ENCODE measurements around the gene FOXP1.

The FOXP1 gene

GRCh38 chr3:71330505-71330904, 253.0 kb downstream of the FOXP1 start:
- Histone ChIP-seq H3K9me3 (ENCODE audit: control insufficient read depth, insufficient read depth, low read length) (no peaks in the 10 kb centered on the region), H3K4me2 (ENCODE audit: low read length) (no peak overlapping the region), H4K20me1 (ENCODE audit: control insufficient read depth, insufficient read depth, low read depth, low read length) (no peaks in the 10 kb centered on the region), H3K27me3 (ENCODE audit: control insufficient read depth, low read length) (no peaks in the 10 kb centered on the region), H3K9me2 (replicated peaks; ENCODE audit: control insufficient read depth, low read length) (no peaks in the 10 kb centered on the region), H3F3A (ENCODE audit: control insufficient read depth, insufficient read depth) (0 out of 2 replicates have a peak, but pooled peaks cover 3% of the 10 kb centered on the region), H3K4me3 (ENCODE audit: low read length) (no peak overlapping the region), H3K36me3 (ENCODE audit: control insufficient read depth, low read length) (peaks cover 17% of the 10 kb centered on the region), H3K27ac (ENCODE audit: low read depth, low read length) (no peak overlapping the region), H3K79me2 (ENCODE audit: control insufficient read depth, low read length) (peaks cover 7% of the 10 kb centered on the region), H3K4me1 (ENCODE audit: control insufficient read depth, low read length) (no peaks in the 10 kb centered on the region)
- no peak for TF ChIP-seq CTCF (IDR thresholded peaks at IDR 0.05; ENCODE audit: low read depth, low read length, poor library complexity, severe bottlenecking)

GRCh38 chr3:71329817-71330216, 253.7 kb downstream of the FOXP1 start:
- H3K4me2 ChIP-seq (ENCODE audit: low read length), result no peak overlapping the region
- no peaks in the 10 kb centered on the region for H4K20me1 ChIP-seq (ENCODE audit: control insufficient read depth, insufficient read depth, low read depth, low read length)
- peaks cover 7% of the 10 kb centered on the region for H3K79me2 ChIP-seq (ENCODE audit: control insufficient read depth, low read length)
- no peaks in the 10 kb centered on the region for H3K27me3 ChIP-seq (ENCODE audit: control insufficient read depth, low read length)
- H3K36me3 ChIP-seq (ENCODE audit: control insufficient read depth, low read length), result peaks cover 15% of the 10 kb centered on the region
- no peak overlapping the region for H3K27ac ChIP-seq (ENCODE audit: low read depth, low read length)
- no peaks in the 10 kb centered on the region for H3K9me3 ChIP-seq (ENCODE audit: control insufficient read depth, insufficient read depth, low read length)
- H3K9me2 ChIP-seq (replicated peaks; ENCODE audit: control insufficient read depth, low read length), result no peaks in the 10 kb centered on the region
- H3K4me3 ChIP-seq (ENCODE audit: low read length), result no peak overlapping the region
- H3F3A ChIP-seq (ENCODE audit: control insufficient read depth, insufficient read depth), result no peaks in the 10 kb centered on the region
- no peak for TF ChIP-seq EZH2phosphoT487 (IDR thresholded peaks at IDR 0.05; ENCODE audit: borderline replicate concordance, low read length)
- no peak for TF ChIP-seq CTCF (IDR thresholded peaks at IDR 0.05; ENCODE audit: low read depth, low read length, poor library complexity, severe bottlenecking)
- H3K4me1 ChIP-seq (ENCODE audit: control insufficient read depth, low read length), result no peaks in the 10 kb centered on the region

GRCh38 chr3:71328926-71329325, 254.6 kb downstream of the FOXP1 start:
- no peak overlapping the region for H3K27ac ChIP-seq (ENCODE audit: low read depth, low read length)
- no peaks in the 10 kb centered on the region for H3K27me3 ChIP-seq (ENCODE audit: control insufficient read depth, low read length)
- TF ChIP-seq CTCF (IDR thresholded peaks at IDR 0.05; ENCODE audit: low read depth, low read length, poor library complexity, severe bottlenecking) (no peak), EZH2phosphoT487 (IDR thresholded peaks at IDR 0.05; ENCODE audit: borderline replicate concordance, low read length) (no peak)
- H3K9me2 ChIP-seq (replicated peaks; ENCODE audit: control insufficient read depth, low read length), result no peaks in the 10 kb centered on the region
- H3K9me3 ChIP-seq (ENCODE audit: control insufficient read depth, insufficient read depth, low read length), result no peaks in the 10 kb centered on the region
- no peaks in the 10 kb centered on the region for H3K4me1 ChIP-seq (ENCODE audit: control insufficient read depth, low read length)
- no peak overlapping the region for H3K4me2 ChIP-seq (ENCODE audit: low read length)
- peaks cover 7% of the 10 kb centered on the region for H3K79me2 ChIP-seq (ENCODE audit: control insufficient read depth, low read length)
- H3F3A ChIP-seq (ENCODE audit: control insufficient read depth, insufficient read depth), result no peaks in the 10 kb centered on the region
- no peak overlapping the region for H3K4me3 ChIP-seq (ENCODE audit: low read length)
- H4K20me1 ChIP-seq (ENCODE audit: control insufficient read depth, insufficient read depth, low read depth, low read length), result no peaks in the 10 kb centered on the region
- peaks cover 15% of the 10 kb centered on the region for H3K36me3 ChIP-seq (ENCODE audit: control insufficient read depth, low read length)

- Histone ChIP-seq H4K20me1 (ENCODE audit: control insufficient read depth, insufficient read depth, low read depth, low read length) (no peaks in the 10 kb centered on the region), H3K4me2 (ENCODE audit: low read length) (no peak overlapping the region), H3K79me2 (ENCODE audit: control insufficient read depth, low read length) (peaks cover 10% of the 10 kb centered on the region), H3K36me3 (ENCODE audit: control insufficient read depth, low read length) (peaks cover 8% of the 10 kb centered on the region), H3K9me3 (ENCODE audit: control insufficient read depth, insufficient read depth, low read length) (no peaks in the 10 kb centered on the region), H3F3A (ENCODE audit: control insufficient read depth, insufficient read depth) (no peaks in the 10 kb centered on the region), H3K9me2 (replicated peaks; ENCODE audit: control insufficient read depth, low read length) (no peaks in the 10 kb centered on the region), H3K27ac (ENCODE audit: low read depth, low read length) (no peak overlapping the region), H3K4me1 (ENCODE audit: control insufficient read depth, low read length) (peaks cover 7% of the 10 kb centered on the region), H3K27me3 (ENCODE audit: control insufficient read depth, low read length) (no peaks in the 10 kb centered on the region), H3K4me3 (ENCODE audit: low read length) (no peak overlapping the region)
- TF ChIP-seq CTCF (IDR thresholded peaks at IDR 0.05; ENCODE audit: low read depth, low read length, poor library complexity, severe bottlenecking), result no peak
- TF ChIP-seq EZH2phosphoT487 (IDR thresholded peaks at IDR 0.05; ENCODE audit: borderline replicate concordance, low read length), result no peak
Measured at GRCh38 chr3:71327936-71328335, 255.6 kb downstream of the FOXP1 start.
